Stimulated activated CD4-positive, alpha-beta T cell treated with anti-CD3 and anti-CD28 coated beads, TNF-alpha, amount 100 ng/mL, for 48 hours (primary cell): Measurements from ENCODE around the gene PLCZ1.
"Not testable (repeated sequence)": the region's sequence is repeated elsewhere in the genome, so short reads cannot be mapped to it uniquely, and the experiment has no call there.

Source experiments
- DNase-seq, 3 donors: peaks; one replicate each; pipeline ENCODE4 v3.0.0-alpha.2; 2020; ENCODE audit warnings: low read depth in 3 of 3

PLCZ1 gene

DNA sequence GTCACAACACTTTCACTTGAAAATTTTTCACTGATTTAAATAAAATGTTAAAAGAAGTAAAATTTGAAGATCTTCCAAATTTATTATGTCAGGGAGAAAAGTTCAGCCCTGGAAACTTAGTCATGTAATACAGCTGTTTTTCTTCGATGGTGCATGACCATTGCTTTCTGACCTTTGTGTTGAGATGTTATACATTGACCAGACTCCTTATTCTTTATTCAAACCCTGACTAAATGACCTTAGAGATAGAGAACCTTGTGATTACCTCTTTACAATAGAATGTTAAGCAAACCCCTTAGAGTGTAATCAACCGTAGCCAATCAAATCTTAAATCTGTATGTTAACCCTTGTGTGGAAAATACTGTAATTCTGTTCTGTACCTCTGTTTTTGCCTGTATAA is 34.5 kb downstream of the PLCZ1 start:
- no peak for DNase-seq

DNA sequence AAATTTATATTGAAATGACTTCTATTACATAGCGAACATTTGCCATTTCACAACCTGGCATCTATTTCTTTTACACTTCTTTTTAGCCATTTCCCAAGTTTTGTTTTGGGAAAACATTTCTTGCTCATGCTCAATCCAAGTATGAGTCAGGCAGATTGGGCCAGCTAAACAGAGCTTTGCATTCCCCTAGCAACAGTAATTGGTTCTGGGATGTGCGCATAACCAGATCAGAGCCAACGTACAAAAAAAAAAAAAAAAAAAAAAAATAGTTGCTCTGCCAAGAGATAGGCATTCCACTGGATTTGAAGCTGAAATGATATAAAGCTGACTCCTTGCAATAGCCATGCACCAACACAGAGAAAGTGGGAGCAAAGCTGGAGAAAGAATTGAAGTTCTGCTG is 37.5 kb downstream of the PLCZ1 start:
- DNase-seq: no peak

DNA sequence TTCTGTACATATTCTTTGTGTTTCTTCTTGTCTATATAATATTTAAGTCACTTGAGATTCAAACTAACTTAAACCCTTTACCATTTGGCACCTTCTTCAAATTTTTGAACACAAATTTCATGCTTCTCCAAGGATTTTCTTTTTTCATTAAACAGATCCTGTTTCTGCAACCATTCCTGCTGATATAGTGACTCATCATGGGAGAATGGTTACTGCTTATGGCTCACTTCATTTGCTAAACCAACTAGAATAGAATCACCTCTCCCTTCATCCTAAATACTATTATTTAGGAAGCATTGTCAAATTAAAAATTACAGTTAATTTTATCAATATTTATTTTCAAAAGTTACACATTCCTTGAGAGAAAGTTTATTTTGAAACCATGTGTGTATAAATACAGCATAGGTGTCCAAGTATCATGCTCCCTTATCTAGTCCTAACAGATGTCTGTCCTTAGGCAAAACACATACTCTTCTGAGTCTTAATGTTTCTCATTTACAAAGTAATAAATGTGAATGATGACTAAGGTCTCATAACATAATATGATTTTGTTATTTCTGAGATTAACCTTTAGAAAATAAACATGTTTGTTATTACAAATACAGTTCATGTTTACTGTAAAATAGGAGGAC is 40.7 kb downstream of the PLCZ1 start:
- no peak for DNase-seq

DNA sequence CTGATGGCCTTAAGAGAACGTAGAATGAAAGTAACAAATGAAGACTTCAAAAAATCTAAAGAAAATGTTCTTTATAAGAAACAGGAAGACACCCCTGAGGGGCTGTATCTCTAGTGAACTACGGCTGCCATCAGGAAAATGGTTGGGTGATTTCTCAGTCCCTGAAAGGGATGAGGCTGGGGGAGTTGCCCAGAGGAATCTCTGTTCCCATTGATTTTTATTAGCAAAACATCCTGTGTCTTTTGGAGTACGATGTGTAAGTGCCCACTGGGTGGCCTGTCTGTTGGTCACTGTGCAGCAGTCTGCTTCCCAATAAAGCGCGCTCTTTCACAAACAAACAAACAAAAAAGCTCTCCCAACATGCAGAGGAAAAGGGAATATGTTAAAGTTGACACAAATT is 43.8 kb downstream of the PLCZ1 start:
- DNase-seq: not testable (repeated sequence)

DNA sequence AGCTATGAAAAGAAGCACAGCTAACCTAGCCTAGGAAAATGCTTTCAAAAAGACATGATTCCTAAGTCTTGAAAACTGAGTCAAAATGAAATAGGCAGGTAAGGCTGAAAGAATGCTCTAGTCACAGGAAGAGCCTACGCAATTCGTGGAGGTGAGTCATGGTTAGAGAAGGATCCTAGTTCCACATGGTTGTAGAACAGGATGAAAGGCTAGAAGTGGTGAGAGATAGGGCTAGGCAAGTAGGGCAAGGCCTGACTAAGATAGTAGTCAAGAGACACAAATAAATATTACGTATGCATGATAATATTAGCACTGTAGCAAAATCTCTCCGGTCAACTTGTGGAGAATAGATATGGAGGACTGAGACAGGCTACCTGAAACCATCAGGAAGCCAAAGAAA is 47.2 kb downstream of the PLCZ1 start:
- no peak for DNase-seq

DNA sequence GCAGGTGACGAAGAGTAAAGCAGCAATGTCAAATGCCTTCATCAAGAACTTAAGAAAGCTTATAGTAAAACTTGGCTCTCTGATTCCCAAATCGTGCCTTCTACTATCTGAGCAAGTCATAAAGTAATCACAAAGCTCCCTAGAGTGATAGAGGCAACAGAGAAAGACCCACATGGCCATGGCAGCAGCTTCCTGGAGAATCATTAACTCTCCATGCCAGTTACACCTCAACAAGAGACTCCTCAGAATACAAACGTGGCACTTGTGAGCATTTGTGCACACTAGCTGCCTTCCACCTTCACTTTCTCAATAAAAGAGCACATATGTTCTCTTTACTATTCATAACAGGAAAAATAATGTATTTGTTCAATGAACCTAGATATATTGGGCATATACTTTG is 48.0 kb downstream of the PLCZ1 start:
- DNase-seq: no peak

DNA sequence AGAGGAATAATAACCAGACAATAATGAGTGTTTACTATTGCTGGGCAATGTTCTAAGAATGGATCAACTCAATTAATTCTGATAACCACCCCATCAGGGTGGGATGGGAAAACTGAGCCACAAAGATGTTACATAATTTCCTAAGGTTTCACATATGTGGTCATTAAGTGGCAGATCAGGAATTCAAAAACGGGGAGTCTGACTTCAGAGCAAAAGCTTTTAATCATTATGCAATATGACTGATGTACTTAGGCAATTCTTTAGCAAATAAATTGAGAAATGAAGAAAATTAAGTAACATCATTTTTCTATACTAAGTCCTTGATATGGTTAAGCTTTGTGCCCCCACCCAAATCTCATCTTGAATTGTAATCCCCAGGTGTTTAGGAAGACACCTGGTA is 53.4 kb downstream of the PLCZ1 start:
- no peak for DNase-seq

DNA sequence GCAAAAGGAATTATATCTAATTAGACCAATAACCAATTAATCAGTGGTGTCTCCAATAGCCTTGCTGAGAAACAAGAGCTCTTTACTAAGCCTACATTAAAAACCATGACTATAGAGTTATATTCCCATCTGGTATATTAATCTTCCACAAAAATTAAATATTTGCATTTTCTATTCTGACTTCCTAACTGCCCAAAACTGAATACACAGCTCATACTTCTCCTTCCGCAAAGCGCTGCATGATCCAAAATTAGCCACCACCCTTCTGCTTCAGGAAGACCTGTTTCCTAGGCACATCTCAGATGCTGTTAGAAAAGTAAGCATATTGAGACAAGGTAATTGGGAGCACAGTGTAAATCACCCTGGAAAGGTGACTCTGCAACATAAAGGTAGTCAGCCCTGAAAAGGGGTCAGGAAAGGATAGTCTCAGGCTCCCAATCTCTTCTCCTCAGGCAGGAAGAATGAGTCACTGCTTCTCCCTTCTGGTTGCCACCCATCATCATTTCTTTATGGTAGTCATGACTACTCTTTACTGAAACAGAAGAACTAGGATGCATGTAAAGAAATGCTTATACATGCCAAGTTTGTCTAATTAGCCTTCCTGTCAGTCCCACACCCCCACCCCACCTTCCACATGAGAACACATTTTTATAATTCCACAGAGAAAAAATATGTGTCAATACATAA is 54.3 kb downstream of the PLCZ1 start:
- no peak for DNase-seq

DNA sequence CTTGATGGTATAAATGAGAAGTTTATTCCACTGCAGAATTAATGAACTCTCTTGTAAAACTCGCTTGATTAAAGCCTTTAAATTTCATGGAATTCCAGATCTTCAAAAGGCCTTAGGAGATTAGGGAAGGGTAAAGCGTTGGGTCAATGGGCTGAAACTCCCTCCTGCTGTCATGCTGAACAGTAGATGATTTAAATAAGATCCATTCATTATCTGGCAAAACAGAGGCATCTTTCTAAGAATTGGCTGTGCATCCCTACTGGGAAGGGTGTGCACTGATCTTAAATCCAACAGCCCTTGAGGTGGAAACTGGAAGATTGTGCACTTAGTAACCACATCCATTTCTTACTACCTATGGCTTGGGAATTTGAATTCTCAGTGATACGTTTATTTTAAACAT is 56.0 kb downstream of the PLCZ1 start:
- DNase-seq: no peak

DNA sequence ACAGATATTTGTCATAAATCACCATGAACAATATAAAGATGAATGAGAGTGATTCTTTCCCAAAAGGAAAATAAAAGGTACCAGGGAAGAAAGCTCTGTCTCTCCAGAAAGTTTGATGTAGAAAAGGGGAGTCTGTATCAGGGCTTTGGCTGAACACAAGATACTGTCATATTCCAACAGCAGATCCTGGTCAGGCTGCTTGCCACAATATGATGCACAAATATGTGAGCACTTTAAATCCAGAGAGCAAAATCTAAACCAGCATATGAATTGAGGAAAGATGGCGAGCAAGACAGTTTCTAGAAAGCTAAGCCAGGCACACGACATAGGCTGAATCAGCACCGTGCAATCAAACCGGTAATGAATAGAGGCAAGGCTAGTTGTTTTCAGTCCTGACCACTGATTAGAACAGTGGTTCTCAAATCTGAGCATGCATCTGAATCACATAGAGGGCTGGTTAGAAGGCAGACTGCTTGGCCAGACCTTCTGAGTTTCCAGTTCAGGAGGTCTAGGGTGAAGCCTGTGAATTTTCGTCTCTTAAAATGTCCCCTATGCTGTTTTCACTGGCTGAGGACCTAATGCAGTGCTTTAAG is 60.7 kb downstream of the PLCZ1 start:
- no peak for DNase-seq

DNA sequence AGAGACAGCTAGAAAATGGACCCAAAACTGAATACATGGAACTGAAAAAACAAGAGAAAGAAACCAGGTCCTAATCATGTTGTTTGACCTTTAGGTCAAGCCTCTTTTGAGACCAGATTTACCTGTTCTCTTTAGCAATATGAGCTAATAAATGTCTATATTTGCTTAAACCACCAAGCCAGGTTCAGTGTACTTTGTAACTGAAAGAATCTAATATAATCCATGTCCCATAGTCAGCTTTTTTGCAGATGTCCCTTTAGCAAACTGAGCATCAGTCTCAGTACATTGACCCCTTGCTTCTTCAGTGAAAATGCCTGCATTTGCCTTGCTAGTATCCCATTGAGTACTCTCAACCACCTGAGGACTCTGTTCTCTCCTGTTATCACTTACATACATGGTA is 61.7 kb downstream of the PLCZ1 start:
- no peak for DNase-seq

DNA sequence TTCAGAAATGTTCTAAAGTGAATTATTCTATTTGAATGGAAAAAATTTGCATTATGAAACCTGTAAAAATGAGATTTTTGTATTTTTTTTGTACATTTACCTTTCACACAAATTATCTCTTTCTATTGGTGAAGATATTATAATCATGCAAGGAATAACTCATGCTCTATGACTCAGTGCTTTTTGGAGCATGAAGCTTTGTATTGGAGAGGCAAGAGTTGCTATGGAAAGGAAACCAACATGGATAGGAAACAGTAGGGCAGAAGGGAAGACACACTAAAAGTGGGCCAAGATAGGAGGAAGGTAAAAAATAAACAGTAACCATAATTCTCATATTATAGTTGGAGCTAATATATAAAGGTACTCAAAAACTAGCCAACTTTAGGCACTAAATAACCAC is 79.0 kb downstream of the PLCZ1 start:
- DNase-seq: no peak

DNA sequence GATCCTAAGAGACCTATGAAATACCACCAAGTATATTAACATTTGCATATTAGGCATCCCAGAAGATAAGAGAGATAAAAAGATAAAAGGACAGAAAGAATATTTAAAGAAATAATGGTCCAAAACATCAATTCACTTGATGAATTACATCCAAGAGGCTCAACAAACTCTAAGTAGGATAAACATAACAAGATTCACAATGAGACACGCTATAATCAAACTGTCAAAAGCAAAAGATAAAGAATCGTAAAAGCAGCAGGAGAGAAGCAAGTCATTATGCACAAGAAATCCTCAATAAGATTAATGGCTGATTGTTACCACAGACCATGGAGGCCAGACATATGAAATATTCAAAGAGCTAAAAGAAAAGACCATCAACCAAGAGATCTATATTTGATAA is 79.6 kb downstream of the PLCZ1 start:
- no peak for DNase-seq

DNA sequence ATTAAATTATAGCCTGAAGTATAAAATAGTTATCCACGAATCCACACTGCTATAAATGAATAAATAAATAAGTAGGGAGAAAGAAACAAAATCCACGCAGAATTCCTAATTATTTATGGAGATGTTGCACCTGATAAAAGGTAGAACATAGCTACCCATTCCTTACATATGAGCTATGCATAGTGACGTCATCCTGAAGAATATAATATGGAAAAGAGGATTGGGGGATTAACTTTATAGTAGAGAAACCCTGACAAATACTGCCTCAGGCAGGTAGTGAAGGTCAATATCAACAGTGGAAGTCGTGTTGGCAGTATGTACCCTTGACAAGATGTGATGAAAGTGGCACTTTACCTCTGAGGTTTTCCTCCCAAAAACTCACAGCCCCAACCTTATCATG is 82.5 kb downstream of the PLCZ1 start:
- no peak for DNase-seq

DNA sequence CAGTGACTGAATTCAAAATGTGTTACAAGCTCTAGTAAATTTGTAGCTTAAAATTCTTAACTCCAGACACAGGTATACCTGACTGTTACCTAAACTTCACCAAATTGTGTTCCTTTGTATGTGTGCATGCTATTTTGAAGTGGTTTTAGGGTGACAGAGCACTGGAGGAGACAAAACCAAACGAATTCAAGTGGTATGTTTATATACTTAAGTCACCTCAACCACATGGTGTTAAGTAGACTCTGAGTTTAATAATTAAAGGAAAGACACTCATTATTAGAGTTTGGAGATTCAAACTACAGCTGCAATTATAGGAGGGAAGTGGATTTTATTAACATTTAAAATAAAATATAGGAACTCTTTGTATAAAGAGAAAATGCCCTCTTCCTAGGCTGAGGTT is 84.3 kb downstream of the PLCZ1 start:
- no peak for DNase-seq

DNA sequence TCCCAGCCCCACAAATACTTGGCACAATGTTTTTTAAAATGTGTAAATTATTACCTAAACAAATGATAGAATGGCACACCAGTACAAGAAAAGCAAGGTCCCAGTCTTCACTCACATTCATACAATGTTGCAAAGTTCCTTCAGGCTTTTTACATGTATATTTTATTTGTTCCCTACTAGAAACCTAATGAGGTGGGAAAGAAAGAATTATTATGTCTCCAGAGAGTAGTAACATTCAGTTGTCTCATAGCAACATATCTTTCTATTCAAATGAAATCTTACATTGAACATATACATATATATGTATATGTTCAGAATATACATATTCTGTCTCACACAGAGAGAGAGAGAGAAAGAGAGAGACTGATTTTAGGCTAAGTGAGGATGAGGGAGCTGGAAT is 85.2 kb downstream of the PLCZ1 start:
- no peak for DNase-seq

DNA sequence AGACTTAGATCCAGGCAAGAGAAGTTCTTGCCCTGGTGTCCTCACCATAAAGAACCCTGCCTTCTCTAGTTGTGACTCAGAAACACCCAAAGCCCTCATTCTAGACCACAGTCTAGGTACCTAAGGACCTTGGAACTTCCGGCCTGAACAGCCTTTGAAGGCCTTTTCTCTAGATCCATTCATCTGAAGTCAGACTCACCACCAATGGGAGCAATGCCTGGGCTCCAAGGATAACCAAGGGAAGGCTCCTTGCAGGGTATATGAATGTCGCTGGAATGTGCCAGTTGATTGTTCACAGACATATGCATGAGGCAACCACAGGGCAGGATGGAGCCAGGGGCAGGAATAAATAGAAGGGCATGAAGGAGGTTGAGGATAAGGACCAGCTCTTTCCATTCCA is 86.3 kb downstream of the PLCZ1 start:
- DNase-seq: no peak

DNA sequence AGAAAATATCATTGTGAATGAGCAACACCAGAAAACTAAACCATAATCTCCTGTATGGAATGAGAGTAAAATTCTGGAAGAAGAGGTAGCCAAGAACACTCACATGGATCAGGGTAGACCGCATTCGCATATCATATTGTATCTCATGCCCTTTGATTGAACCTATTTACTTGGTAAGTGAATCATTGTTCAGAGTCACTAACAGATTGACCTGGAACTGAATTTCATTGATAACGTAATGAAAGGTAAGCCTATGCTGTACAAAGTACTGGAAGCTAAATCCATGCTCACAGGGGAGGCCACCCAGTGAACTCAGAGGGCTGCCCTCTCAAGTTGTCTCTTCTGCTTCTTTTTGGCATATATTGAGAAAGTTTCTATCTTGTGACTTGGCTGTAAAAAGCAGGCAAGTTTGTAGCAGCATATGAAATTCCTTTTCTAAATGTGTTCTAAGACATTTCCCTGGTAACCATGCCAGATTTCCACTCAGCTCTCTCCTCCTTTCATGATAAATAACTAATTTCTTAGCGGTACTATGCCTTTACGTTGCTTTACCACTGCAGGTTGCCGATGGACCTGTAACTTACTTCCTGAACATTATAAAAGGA is 91.4 kb downstream of the PLCZ1 start:
- no peak for DNase-seq

DNA sequence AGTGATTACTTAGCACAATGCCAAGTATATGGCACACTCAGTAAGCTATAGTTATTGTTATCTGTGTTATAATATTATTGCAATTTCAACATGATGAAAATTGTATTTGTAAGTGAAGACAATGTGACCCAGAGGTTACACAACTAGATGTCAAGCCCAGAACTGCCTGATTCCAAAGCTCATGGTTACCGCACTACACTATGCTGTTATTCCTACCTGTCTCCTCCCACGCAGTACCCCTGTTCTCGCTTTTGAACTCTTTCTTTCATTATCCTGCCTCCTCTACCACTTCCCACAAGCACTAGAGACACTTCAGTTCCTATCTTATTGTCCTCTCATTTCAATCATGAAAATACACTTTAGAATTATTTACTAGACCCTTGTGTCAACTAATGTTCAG is 93.2 kb downstream of the PLCZ1 start:
- no peak for DNase-seq

DNA sequence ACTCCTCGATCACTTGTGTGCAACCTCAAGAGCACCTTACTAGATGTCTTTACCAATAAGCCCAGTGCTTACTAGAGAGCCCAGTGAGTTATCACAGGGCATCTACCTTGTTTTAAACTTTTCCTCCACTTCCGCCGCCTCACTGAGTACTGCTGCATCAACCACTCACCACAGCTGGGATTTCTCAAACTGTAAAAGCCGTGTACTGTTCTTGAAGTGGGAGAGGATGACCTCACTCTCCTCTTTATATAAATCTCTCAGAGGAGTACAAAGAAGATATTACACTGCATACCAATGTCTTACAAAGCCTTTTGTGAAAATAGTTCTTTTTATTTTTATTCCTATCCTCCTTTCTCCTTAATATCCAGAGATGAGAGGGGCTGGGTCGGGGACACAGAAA is 94.1 kb downstream of the PLCZ1 start:
- DNase-seq: no peak

DNA sequence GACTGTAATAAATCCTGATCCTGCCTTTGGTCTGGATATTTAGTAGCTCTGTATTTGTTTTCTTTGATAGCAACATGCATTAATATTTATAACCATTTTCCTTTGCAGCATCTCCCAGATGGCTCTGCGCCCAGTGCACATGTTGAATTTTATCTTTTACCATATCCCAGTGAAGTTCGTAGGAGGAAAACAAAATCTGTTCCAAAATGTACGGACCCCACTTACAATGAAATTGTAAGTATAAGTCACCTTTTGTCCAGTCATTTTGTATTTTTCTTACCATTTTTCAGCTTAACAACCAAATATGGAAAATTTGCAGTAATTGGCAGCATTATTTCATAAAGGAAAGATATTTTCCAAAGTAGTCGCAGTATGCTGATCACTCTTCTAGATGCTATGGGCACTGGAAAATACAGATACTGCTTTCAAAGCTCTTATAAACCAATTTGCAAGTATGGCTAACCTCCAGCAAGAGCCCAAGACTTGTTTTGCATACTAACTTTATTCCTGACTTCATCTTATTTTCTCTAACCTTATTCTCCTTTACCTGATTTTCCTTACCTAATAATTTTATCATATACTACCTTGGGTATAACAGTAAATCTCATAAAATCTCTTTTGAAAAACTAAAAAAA is 97.4 kb downstream of the PLCZ1 start:
- no peak for DNase-seq

DNA sequence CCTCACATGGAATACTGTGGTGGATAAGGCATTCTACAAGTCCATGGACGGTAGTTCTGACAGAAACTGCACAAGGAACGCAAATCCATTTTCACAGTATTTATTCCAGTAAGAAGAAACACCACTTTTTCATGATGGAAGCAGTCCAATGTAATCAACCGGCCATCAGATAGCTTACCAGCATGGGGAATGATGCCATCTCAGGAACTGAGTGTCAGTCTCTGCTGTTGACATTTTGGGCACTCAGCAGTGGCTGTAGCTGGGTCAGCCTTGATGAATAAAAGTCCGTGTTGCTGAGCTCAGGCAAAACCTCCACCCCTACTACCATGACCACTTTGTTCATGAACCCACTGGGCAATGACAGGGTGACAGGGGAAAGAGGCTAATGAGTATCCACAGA is 103.4 kb downstream of the PLCZ1 start:
- no peak for DNase-seq
